ENCODE measurements around the gene SEC22C. TPM values are rescaled to one million over a fixed set of nuclear protein-coding genes. Genes with fewer than 3 reads are reported as not detected.
"Not testable (repeated sequence)": the region's sequence is repeated elsewhere in the genome, so short reads cannot be mapped to it uniquely, and the experiment has no call there.

SEC22C gene
- total RNA-seq, 5 donors from 2014 or later (not counting 1 experiment from before 2014, with no cell fraction given) = 50.1 to 71.2 (median 53.6) TPM

GRCh38 chr3:42579346-42579745, 2.4 kb downstream of the SEC22C start:
- H3K36me3 Mint-ChIP-seq = peaks cover 25% of the 10 kb centered on the region
- not testable (repeated sequence) for H3K27me3 ChIP-seq (replicated peaks in 1 of 2; ENCODE audit: control insufficient read depth in 2 of 2, extremely low read depth in 1 of 2, insufficient read depth in 2 of 2, low read length in 1 of 2); H3K27ac ChIP-seq (ENCODE audit: low read length); H3K27me3 Mint-ChIP-seq; H3K9me3 ChIP-seq; H3K4me3 ChIP-seq (ENCODE audit: control insufficient read depth in 1 of 2, extremely low read depth in 1 of 2, low read length in 1 of 2); H3K36me3 ChIP-seq (ENCODE audit: control insufficient read depth in 2 of 2, extremely low read depth in 1 of 2, insufficient read depth in 1 of 2, low read length in 1 of 2); DNase-seq; ATAC-seq (replicated peaks in 1 of 4)
- ChIA-PET POLR2A (interaction anchor here (0.6 to 1.1 kb wide), 3 partner anchors 11 to 77 kb away, joined by 3 to 4 read pairs (median 3); partner anchors contain the start of genes SS18L2 (in 1 of the 2) and VIPR1 (in 1 of the 2)), CTCF (interaction anchor here (0.6 to 1.1 kb wide), 3 partner anchors 31 to 652 kb away, joined by 3 to 7 read pairs (median 4); no protein-coding TSS in a partner anchor)
- H3K4me1 Mint-ChIP-seq = peaks cover 58% of the 10 kb centered on the region in 3 donors
- peak overlapping the region in 1 of 3 donors; percentile 13 for H3K4me3 Mint-ChIP-seq
- peaks cover 0 to 12% (median 2%) of the 10 kb centered on the region in 3 donors for H3K9me3 Mint-ChIP-seq
- H3K27ac Mint-ChIP-seq = peak overlapping the region; percentile 31 to 76
- no CpG with 5 or more reads among the region's 4 CpGs for WGBS (ENCODE audit: insufficient coverage)
- H3K4me1 ChIP-seq (ENCODE audit: control insufficient read depth in 1 of 2, extremely low read depth in 1 of 2, insufficient read depth in 2 of 2, low read length in 2 of 2) = peaks cover 15 to 19% of the 10 kb centered on the region in 2 experiments

GRCh38 chr3:42578054-42578453, 3.7 kb downstream of the SEC22C start:
- H3K4me3 Mint-ChIP-seq = no peak overlapping the region
- Histone ChIP-seq H3K9me3 (no peaks in the 10 kb centered on the region), H3K36me3 (ENCODE audit: control insufficient read depth in 2 of 2, extremely low read depth in 1 of 2, insufficient read depth in 1 of 2, low read length in 1 of 2) (peaks cover 4 to 19% of the 10 kb centered on the region in 2 donors), H3K27me3 (replicated peaks in 1 of 2; ENCODE audit: control insufficient read depth in 2 of 2, extremely low read depth in 1 of 2, insufficient read depth in 2 of 2, low read length in 1 of 2) (no peaks in the 10 kb centered on the region), H3K4me3 (ENCODE audit: control insufficient read depth in 1 of 2, extremely low read depth in 1 of 2, low read length in 1 of 2) (no peak overlapping the region), H3K4me1 (ENCODE audit: control insufficient read depth in 1 of 2, extremely low read depth in 1 of 2, insufficient read depth in 2 of 2, low read length in 2 of 2) (peaks cover 15 to 17% of the 10 kb centered on the region in 2 experiments), H3K27ac (ENCODE audit: low read length) (no peak overlapping the region)
- peaks cover 0 to 17% (median 2%) of the 10 kb centered on the region in 3 donors for H3K9me3 Mint-ChIP-seq
- CTCF ChIA-PET = no interaction called here
- no peak for DNase-seq
- no peaks in the 10 kb centered on the region for H3K27me3 Mint-ChIP-seq
- peaks cover 35% of the 10 kb centered on the region for H3K36me3 Mint-ChIP-seq
- peaks cover 53 to 54% (median 53%) of the 10 kb centered on the region in 3 donors for H3K4me1 Mint-ChIP-seq
- WGBS (ENCODE audit: insufficient coverage) = no CpG with 5 or more reads among the region's 4 CpGs
- POLR2A ChIA-PET = interaction anchor here (0.7 to 1.8 kb wide), 3 partner anchors 13 to 751 kb away, joined by 3 to 5 read pairs (median 4); partner anchors contain the start of gene SS18L2 (in 1 of the 2)
- peak overlapping the region in 1 of 2 donors; percentile 55 for H3K27ac Mint-ChIP-seq
- no peak for ATAC-seq (replicated peaks in 1 of 4)

- CTCF ChIA-PET = no interaction called here
- H3K36me3 Mint-ChIP-seq = peaks cover 48% of the 10 kb centered on the region
- peaks cover 33 to 38% (median 37%) of the 10 kb centered on the region in 3 donors for H3K4me1 Mint-ChIP-seq
- H3K4me3 Mint-ChIP-seq = no peak overlapping the region
- H3K9me3 Mint-ChIP-seq = peaks cover 0 to 17% (median 2%) of the 10 kb centered on the region in 3 donors
- no peaks in the 10 kb centered on the region for H3K27me3 Mint-ChIP-seq
- H3K27ac Mint-ChIP-seq = no peak overlapping the region
- Histone ChIP-seq H3K36me3 (ENCODE audit: control insufficient read depth in 2 of 2, extremely low read depth in 1 of 2, insufficient read depth in 1 of 2, low read length in 1 of 2) (peaks cover 7 to 22% of the 10 kb centered on the region in 2 donors), H3K9me3 (no peaks in the 10 kb centered on the region), H3K27me3 (replicated peaks in 1 of 2; ENCODE audit: control insufficient read depth in 2 of 2, extremely low read depth in 1 of 2, insufficient read depth in 2 of 2, low read length in 1 of 2) (no peaks in the 10 kb centered on the region), H3K27ac (ENCODE audit: low read length) (no peak overlapping the region), H3K4me1 (ENCODE audit: control insufficient read depth in 1 of 2, extremely low read depth in 1 of 2, insufficient read depth in 2 of 2, low read length in 2 of 2) (no peaks in the 10 kb centered on the region), H3K4me3 (ENCODE audit: control insufficient read depth in 1 of 2, extremely low read depth in 1 of 2, low read length in 1 of 2) (no peak overlapping the region)
- DNase-seq = no peak
- POLR2A ChIA-PET = interaction anchor here in 1 of 2 donors (0.6 kb wide), 1 partner anchor 17 kb away, joined by 3 read pairs; no protein-coding TSS in a partner anchor
- ATAC-seq (replicated peaks in 1 of 4) = no peak
These were observed 6.5 kb downstream of the SEC22C start for GRCh38 chr3:42575137-42575741.

GRCh38 chr3:42572278-42572677, 9.5 kb downstream of the SEC22C start:
- ATAC-seq (replicated peaks in 1 of 4) (peak; percentile 55 to 74 (median 68)), DNase-seq (peak in 4 of 35 experiments; percentile 15 to 53 (median 24))
- peaks cover 0 to 17% (median 2%) of the 10 kb centered on the region in 3 donors for H3K9me3 Mint-ChIP-seq
- Histone ChIP-seq H3K36me3 (ENCODE audit: control insufficient read depth in 2 of 2, extremely low read depth in 1 of 2, insufficient read depth in 1 of 2, low read length in 1 of 2) (peaks cover 7 to 31% of the 10 kb centered on the region in 2 donors), H3K9me3 (no peaks in the 10 kb centered on the region), H3K27ac (ENCODE audit: low read length) (no peak overlapping the region), H3K27me3 (replicated peaks in 1 of 2; ENCODE audit: control insufficient read depth in 2 of 2, extremely low read depth in 1 of 2, insufficient read depth in 2 of 2, low read length in 1 of 2) (no peaks in the 10 kb centered on the region), H3K4me3 (ENCODE audit: control insufficient read depth in 1 of 2, extremely low read depth in 1 of 2, low read length in 1 of 2) (no peak overlapping the region), H3K4me1 (ENCODE audit: control insufficient read depth in 1 of 2, extremely low read depth in 1 of 2, insufficient read depth in 2 of 2, low read length in 2 of 2) (no peaks in the 10 kb centered on the region)
- peak overlapping the region in 1 of 2 donors; percentile 70 for H3K27ac Mint-ChIP-seq
- H3K4me1 Mint-ChIP-seq = peaks cover 26 to 35% (median 28%) of the 10 kb centered on the region in 3 donors
- H3K27me3 Mint-ChIP-seq = no peaks in the 10 kb centered on the region
- H3K36me3 Mint-ChIP-seq = peaks cover 62% of the 10 kb centered on the region
- no CpG with 5 or more reads among the region's 3 CpGs for WGBS (ENCODE audit: insufficient coverage)
- POLR2A ChIA-PET = no interaction called here
- CTCF ChIA-PET = interaction anchor here (0.7 to 1.1 kb wide), 4 partner anchors 31 to 607 kb away, joined by 4 to 9 read pairs (median 7); no protein-coding TSS in a partner anchor
- no peak overlapping the region for H3K4me3 Mint-ChIP-seq

GRCh38 chr3:42569593-42570142, 12.1 kb downstream of the SEC22C start:
- peaks cover 0 to 9% (median 0%) of the 10 kb centered on the region in 3 donors for H3K9me3 Mint-ChIP-seq
- Histone ChIP-seq H3K4me1 (ENCODE audit: control insufficient read depth in 1 of 2, extremely low read depth in 1 of 2, insufficient read depth in 2 of 2, low read length in 2 of 2) (no peaks in the 10 kb centered on the region), H3K9me3 (no peaks in the 10 kb centered on the region), H3K36me3 (ENCODE audit: control insufficient read depth in 2 of 2, extremely low read depth in 1 of 2, insufficient read depth in 1 of 2, low read length in 1 of 2) (peaks cover 7 to 46% of the 10 kb centered on the region in 2 donors), H3K4me3 (ENCODE audit: control insufficient read depth in 1 of 2, extremely low read depth in 1 of 2, low read length in 1 of 2) (no peak overlapping the region), H3K27me3 (replicated peaks in 1 of 2; ENCODE audit: control insufficient read depth in 2 of 2, extremely low read depth in 1 of 2, insufficient read depth in 2 of 2, low read length in 1 of 2) (no peaks in the 10 kb centered on the region), H3K27ac (ENCODE audit: low read length) (no peak overlapping the region)
- no peaks in the 10 kb centered on the region for H3K27me3 Mint-ChIP-seq
- no peak for ATAC-seq (replicated peaks in 1 of 4)
- WGBS (ENCODE audit: insufficient coverage) = 56% methylated on average over 1 of the region's 2 CpGs
- H3K36me3 Mint-ChIP-seq = peaks cover 61% of the 10 kb centered on the region
- ChIA-PET CTCF (no interaction called here), POLR2A (no interaction called here)
- H3K4me3 Mint-ChIP-seq = no peak overlapping the region
- DNase-seq = no peak
- peaks cover 13 to 28% (median 16%) of the 10 kb centered on the region in 3 donors for H3K4me1 Mint-ChIP-seq
- no peak overlapping the region for H3K27ac Mint-ChIP-seq

DNA sequence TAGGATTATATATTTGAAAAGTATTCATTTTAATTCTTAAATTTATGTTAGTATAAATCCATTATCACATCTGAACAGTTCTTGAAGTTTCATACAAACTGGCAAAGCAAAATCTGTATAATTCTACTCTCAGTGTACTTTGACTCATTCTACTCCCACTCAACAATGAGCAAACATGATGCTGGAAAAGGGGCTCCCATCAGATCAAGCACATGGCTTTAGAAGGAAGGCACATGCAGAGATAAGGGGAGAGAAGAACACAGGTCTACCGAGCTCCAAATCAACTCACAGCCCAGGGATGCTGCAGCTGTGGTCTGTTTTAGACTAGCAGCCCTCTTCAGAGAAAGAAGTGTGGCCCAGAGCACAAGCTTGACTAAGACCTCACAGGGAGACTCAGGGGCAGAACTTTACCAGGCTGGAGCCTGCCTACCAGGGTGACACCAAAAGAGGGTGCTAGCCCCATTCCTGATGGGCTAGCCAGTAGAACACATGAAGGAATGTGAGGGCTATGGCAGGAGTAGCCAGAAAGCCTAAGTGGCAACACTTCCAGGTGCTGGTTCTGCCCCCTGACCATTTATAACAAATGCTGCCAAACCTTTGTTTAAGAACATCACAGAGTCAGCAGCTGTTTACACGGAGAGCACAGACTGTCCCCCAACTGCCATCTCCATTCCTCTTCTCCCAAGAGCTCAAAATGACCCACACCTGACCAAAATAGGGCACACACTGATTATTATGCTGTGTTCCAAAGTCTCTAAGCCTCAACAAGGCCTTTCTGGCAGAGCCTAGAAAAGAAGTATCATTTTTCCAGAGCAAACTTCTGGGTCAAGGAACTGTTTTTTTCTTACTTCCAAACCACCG, 19.5 kb downstream of the SEC22C start:
- peaks cover 50% of the 10 kb centered on the region for H3K36me3 Mint-ChIP-seq
- no peaks in the 10 kb centered on the region for H3K9me3 ChIP-seq
- ChIA-PET POLR2A (interaction anchor here in 1 of 2 donors (0.7 kb wide), 1 partner anchor 74 kb away, joined by 3 read pairs; no protein-coding TSS in a partner anchor), CTCF (interaction anchor here in 1 of 2 donors (0.6 to 0.7 kb wide), 2 partner anchors 26 to 190 kb away, joined by 4 read pairs; no protein-coding TSS in a partner anchor)
- H3K4me1 ChIP-seq (ENCODE audit: control insufficient read depth in 1 of 2, extremely low read depth in 1 of 2, insufficient read depth in 2 of 2, low read length in 2 of 2) = no peaks in the 10 kb centered on the region
- H3K27ac ChIP-seq (ENCODE audit: low read length) = no peak overlapping the region
- peaks cover 8 to 13% (median 10%) of the 10 kb centered on the region in 3 donors for H3K4me1 Mint-ChIP-seq
- ATAC-seq (replicated peaks in 1 of 4) (no peak), DNase-seq (no peak)
- H3K27me3 ChIP-seq (replicated peaks in 1 of 2; ENCODE audit: control insufficient read depth in 2 of 2, extremely low read depth in 1 of 2, insufficient read depth in 2 of 2, low read length in 1 of 2) = no peaks in the 10 kb centered on the region
- H3K9me3 Mint-ChIP-seq = no peaks in the 10 kb centered on the region
- no peaks in the 10 kb centered on the region for H3K27me3 Mint-ChIP-seq
- no peak overlapping the region for H3K4me3 Mint-ChIP-seq
- peak overlapping the region in 1 of 2 donors; percentile 61 for H3K27ac Mint-ChIP-seq
- WGBS (ENCODE audit: insufficient coverage) = 83% methylated on average over 1 of the region's 3 CpGs
- peaks cover 5 to 63% of the 10 kb centered on the region in 2 donors for H3K36me3 ChIP-seq (ENCODE audit: control insufficient read depth in 2 of 2, extremely low read depth in 1 of 2, insufficient read depth in 1 of 2, low read length in 1 of 2)
- H3K4me3 ChIP-seq (ENCODE audit: control insufficient read depth in 1 of 2, extremely low read depth in 1 of 2, low read length in 1 of 2) = no peak overlapping the region

Data from T-cell (primary cell).